Coronary artery (tissue), 2 donors: ENCODE results near the gene CLDN34.
A peak's percentile ranks its signal among the peaks of the same experiment; 100 is the strongest.

Source experiments
- DNase-seq: peaks from one replicate; pipeline ENCODE4 v3.0.0-alpha.2; 2017; ENCODE audit warnings: low spot score
- H3K27ac ChIP-seq, 2 donors: fragments of 200-600 bp; sonication (generic); one replicate each; pipeline ENCODE4 v1.5.1; 2016 to 2019
- H3K4me3 ChIP-seq: fragments of 200-600 bp; sonication (generic); 2 replicates; pipeline ENCODE4 v1.5.1; 2016; ENCODE audit warnings: mild to moderate bottlenecking, moderate library complexity
- TF ChIP-seq, protein P1 (sequence below): fragments of 200-600 bp; sonication (generic); IDR thresholded peaks from one replicate; pipeline ENCODE4 v1.5.1; 2019; ENCODE audit warnings: antibody characterized with exemption

The CLDN34 gene

GRCh38 chrX:10011991-10012390, 44.8 kb downstream of the CLDN34 start:
- no peak for DNase-seq
- Histone ChIP-seq H3K4me3 (no peak overlapping the region), H3K27ac (no peak overlapping the region)
- TF ChIP-seq, protein P1, sequence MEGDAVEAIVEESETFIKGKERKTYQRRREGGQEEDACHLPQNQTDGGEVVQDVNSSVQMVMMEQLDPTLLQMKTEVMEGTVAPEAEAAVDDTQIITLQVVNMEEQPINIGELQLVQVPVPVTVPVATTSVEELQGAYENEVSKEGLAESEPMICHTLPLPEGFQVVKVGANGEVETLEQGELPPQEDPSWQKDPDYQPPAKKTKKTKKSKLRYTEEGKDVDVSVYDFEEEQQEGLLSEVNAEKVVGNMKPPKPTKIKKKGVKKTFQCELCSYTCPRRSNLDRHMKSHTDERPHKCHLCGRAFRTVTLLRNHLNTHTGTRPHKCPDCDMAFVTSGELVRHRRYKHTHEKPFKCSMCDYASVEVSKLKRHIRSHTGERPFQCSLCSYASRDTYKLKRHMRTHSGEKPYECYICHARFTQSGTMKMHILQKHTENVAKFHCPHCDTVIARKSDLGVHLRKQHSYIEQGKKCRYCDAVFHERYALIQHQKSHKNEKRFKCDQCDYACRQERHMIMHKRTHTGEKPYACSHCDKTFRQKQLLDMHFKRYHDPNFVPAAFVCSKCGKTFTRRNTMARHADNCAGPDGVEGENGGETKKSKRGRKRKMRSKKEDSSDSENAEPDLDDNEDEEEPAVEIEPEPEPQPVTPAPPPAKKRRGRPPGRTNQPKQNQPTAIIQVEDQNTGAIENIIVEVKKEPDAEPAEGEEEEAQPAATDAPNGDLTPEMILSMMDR, result no peak

GRCh38 chrX:10014462-10015354, 47.5 kb downstream of the CLDN34 start:
- peak; percentile 89 for DNase-seq
- Histone ChIP-seq H3K4me3 (peak overlapping the region; percentile 73), H3K27ac (peak overlapping the region; percentile 82 to 94)
- TF ChIP-seq, protein P1, result no peak

GRCh38 chrX:10015355-10015722, 48.2 kb downstream of the CLDN34 start:
- peak overlapping the region; percentile 76 to 94 for H3K27ac ChIP-seq
- H3K4me3 ChIP-seq, result peak overlapping the region; percentile 73
- no peak for DNase-seq
- TF ChIP-seq, protein P1, result no peak

- TF ChIP-seq, protein P1, result no peak
- Histone ChIP-seq H3K4me3 (peak overlapping the region; percentile 73), H3K27ac (peak overlapping the region; percentile 76 to 94)
- no peak for DNase-seq
Observed at GRCh38 chrX:10015723-10016518, 48.8 kb downstream of the CLDN34 start.

GRCh38 chrX:10016519-10017132, 49.5 kb downstream of the CLDN34 start:
- DNase-seq, result no peak
- TF ChIP-seq, protein P1, result no peak
- peak overlapping the region; percentile 73 for H3K4me3 ChIP-seq
- H3K27ac ChIP-seq, result peak overlapping the region; percentile 76 to 94

- DNase-seq, result no peak
- Histone ChIP-seq H3K4me3 (peak overlapping the region; percentile 73), H3K27ac (peak overlapping the region; percentile 1 to 94)
- TF ChIP-seq, protein P1, result no peak
Observed at GRCh38 chrX:10017872-10018271, 50.7 kb downstream of the CLDN34 start.
